NB4 (cell line): Measurements from ENCODE around the gene IFI6.
"Not testable (repeated sequence)": the region's sequence is repeated elsewhere in the genome, so short reads cannot be mapped to it uniquely, and the experiment has no call there.

Experiments
- TF ChIP-seq, protein P1 (sequence below): IDR thresholded peaks from 2 replicates; pipeline ENCODE4 v1.6.1; 2011; ENCODE audit warnings: low read depth, low read length
- TF ChIP-seq, protein P2 (sequence below): IDR thresholded peaks from one replicate; pipeline ENCODE4 v1.5.1; 2012; ENCODE audit warnings: low read depth, low read length

- TF ChIP-seq, protein P1, sequence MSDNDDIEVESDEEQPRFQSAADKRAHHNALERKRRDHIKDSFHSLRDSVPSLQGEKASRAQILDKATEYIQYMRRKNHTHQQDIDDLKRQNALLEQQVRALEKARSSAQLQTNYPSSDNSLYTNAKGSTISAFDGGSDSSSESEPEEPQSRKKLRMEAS, result not testable (repeated sequence)
- TF ChIP-seq, protein P2, sequence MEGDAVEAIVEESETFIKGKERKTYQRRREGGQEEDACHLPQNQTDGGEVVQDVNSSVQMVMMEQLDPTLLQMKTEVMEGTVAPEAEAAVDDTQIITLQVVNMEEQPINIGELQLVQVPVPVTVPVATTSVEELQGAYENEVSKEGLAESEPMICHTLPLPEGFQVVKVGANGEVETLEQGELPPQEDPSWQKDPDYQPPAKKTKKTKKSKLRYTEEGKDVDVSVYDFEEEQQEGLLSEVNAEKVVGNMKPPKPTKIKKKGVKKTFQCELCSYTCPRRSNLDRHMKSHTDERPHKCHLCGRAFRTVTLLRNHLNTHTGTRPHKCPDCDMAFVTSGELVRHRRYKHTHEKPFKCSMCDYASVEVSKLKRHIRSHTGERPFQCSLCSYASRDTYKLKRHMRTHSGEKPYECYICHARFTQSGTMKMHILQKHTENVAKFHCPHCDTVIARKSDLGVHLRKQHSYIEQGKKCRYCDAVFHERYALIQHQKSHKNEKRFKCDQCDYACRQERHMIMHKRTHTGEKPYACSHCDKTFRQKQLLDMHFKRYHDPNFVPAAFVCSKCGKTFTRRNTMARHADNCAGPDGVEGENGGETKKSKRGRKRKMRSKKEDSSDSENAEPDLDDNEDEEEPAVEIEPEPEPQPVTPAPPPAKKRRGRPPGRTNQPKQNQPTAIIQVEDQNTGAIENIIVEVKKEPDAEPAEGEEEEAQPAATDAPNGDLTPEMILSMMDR, result not testable (repeated sequence)
Measured at GRCh38 chr1:27680225-27680791, 8.3 kb upstream of the IFI6 start.
